GM21737 (cell line): Measurements from ENCODE around the gene TCF25.

Source experiments
- ATAC-seq: cut with Tn5 transposase; IDR thresholded peaks from one replicate; pipeline ENCODE4 v1.9.1; 2021; ENCODE audit warnings: mild to moderate bottlenecking, moderate library complexity; ENCODE audit not compliant: unreplicated experiment

Gene TCF25

DNA sequence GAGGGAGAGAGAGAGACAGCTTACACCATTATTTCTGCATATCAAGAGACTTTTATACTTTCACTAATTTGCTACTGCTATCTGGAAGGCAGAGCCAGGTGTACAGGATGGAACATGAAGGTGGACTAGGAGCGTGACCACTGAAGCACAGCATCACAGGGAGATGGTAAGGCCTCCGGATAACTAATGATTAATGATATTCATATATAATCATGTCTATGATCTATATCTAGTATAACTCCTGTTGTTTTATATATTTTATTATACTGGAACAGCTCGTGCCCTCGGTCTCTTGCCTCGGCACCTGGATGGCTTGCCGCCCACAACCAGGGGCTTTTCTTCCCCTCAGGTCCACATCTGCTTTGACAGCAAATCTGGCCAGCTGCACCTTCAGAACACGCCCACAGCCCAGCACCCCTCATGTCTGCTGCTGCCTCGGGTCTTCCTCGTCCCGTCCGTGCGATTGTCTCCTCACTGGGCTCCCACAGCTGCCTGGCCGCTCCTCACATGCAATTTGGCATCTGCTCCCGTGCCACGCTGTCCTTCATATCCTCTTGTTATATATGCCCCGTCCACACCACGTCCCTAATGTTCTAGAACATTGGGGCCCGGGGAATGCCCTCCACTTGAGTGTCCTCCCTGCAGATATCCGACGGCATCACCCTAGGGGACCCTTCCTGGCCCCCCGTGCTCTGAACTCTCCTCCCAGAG lies 64.9 kb downstream of the TCF25 start:
- no peak for ATAC-seq

DNA sequence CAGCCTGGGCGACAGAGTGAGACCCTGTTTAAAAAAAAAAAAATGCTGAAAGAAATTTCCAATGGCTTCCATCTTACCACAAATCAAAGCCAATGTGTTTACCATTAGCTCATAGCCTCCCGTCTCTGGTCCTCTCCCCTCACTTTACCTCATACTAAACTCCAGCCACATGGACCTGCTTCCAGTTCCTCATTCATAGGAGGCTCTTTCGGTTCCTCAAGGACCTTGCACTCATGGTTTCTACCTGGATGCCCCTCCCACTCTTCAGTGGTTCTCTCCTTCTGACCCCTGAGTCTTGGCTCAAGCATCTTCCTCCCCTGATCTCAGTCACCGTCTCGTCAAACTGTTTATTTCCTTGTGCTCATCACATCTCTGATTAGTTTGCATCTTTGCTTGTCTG lies 71.4 kb downstream of the TCF25 start:
- ATAC-seq, result no peak

DNA sequence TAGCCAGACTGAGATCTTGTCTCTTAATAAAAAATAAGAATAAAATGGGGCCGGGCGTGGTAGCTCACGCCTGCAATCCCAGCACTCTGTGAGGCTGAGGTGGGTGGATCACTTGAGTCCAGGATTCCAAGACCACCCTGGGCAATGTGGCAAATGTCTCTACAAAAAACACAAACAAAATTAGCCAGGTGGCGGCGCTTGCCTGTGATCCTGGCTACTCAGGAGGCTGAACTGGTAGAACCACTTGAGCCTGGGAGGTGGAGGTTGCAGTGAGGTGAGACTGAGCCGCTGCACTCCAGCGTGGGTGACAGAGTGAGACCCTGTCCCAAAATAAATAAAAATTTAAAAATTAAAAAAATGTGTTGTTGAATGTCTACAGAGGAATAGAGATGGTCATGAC lies 72.3 kb downstream of the TCF25 start:
- no peak for ATAC-seq

DNA sequence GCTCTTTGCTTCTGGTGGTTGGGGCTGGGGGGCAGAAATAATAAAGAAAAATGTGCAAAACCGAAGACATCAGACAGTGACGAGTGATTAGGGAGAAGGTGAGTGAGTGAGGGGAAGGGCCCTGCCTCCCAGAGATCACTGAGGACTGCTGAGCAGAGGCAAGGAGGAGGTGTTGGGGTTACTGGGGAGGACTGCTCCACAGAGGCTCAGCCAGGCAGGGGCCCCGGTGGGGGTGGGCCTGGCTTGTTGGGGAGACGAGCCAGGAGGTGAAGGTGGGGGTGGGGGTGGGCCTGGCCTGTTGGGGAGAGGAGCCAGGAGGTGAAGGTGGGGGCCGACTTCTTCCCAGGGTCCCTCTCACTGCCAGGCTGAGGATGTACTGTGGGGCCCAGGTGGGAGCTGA lies 73.1 kb downstream of the TCF25 start:
- no peak for ATAC-seq

GRCh38 chr16:89949121-89949742 lies 75.8 kb downstream of the TCF25 start:
- ATAC-seq, result no peak

DNA sequence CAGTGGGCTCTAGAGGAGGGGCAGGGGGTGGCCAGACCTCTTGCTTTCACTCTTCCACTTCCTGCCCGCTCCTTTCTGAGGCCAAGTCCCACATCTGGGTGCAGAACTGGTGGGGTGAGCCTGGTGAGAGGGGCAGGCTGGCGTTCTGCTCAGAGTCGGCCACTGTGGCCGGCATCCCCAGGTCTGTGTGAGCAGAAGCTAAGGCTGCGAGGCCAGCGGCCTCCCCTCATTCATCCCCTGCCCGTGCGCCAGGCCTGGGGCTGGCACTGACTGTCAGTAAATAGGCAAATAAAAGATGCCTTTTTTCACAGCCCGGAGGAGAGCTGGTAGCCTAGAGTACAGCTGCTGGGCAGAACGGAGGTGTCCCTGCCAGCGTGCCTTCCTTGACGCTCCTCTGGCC lies 76.4 kb downstream of the TCF25 start:
- ATAC-seq, result no peak

- ATAC-seq, result no peak
These were observed 78.1 kb downstream of the TCF25 start for GRCh38 chr16:89951509-89951908.

- ATAC-seq, result no peak
These were observed 78.7 kb downstream of the TCF25 start for GRCh38 chr16:89952049-89952448.

GRCh38 chr16:89952551-89952950 lies 79.2 kb downstream of the TCF25 start:
- ATAC-seq, result no peak

- peak; percentile 56 for ATAC-seq
These were observed 80.4 kb downstream of the TCF25 start for GRCh38 chr16:89953671-89954406.

DNA sequence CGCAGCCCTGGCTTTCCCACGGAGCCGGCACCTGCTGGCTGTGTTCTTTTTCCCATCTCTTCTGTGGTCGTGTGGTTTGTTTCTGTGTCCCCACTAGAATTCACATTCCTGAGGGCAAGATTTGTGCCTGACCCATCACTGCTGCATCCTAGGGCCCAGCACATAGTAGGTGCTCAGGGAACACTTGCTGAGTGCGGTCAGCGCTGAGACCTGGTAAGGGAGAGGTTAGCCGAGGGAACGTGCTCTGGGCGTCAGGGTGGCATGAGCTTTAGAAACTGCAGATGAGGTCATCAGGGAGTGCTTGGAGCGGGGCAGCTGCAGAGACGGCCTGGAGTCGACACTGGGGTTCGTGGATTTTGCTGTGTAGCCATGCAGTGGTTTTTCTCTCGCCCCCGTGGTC lies 81.1 kb downstream of the TCF25 start:
- ATAC-seq, result no peak

GRCh38 chr16:89955001-89955685 lies 81.8 kb downstream of the TCF25 start:
- no peak for ATAC-seq

DNA sequence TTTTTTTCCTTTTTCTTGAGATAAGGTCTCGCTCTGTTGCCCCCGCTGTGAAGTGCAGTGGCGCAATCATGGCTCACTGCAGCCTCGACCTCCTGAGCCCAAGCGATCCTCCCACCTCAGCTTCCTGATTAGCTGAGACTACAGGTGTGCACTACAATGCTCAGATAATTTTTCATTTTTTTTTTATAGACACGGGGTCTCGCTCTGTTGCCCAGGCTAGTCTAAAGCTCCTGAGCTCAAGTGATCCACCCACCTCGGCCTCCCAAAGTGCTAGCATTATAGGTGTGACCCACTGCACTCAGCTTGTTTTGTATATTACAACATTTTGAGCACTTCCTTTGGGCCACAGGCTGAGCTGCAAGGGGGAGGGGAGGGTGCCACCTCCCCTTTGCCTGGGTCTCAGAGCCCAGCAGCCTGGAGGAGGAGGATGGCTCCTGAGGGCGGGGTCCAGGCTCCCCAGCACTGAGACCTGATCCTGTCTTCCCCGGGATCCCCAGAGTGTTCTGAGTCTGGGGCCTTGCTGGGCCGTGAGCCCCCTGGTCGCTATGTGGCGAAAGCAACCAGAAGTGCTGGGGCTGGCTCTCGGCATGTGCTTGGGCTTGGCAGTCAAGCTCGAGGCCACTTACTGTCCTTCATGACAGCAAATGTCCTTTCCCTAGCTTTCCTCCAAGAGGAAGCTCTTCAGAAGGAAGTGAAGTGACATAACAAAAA lies 83.3 kb downstream of the TCF25 start:
- no peak for ATAC-seq

GRCh38 chr16:89957216-89957785 lies 83.9 kb downstream of the TCF25 start:
- no peak for ATAC-seq

- no peak for ATAC-seq
These were observed 84.7 kb downstream of the TCF25 start for GRCh38 chr16:89958068-89958467.

- no peak for ATAC-seq
These were observed 85.2 kb downstream of the TCF25 start for GRCh38 chr16:89958596-89958995.

DNA sequence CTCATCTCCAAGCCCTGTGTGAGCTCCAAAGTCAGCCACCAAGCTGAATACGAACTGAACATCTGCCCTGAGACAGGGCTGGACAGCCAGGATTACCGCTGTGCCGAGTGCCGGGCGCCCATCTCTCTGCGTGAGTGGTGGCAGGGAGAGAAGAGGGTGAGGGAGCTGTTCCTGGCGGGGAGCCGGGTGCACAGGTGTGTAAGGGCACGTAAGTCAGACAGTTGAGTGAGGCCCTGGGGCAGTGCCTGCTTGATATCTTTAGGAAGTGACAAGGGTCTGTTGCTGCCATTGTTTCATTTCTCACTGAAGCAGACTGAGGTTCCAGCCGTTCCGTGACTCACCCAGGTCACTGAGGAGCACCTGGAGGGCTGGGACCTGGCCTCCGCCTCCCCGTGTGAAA lies 87.6 kb downstream of the TCF25 start:
- ATAC-seq, result no peak
